H1 (cell line): ENCODE data around the gene FRMD4A. TPM values are rescaled to one million over a fixed set of nuclear protein-coding genes. Genes with fewer than 3 reads are reported as not detected.

Experiments
- CTCF ChIA-PET: fragments of 300-600 bp; sonication (Branson Sonifier 250); formaldehyde crosslinking; loops from one replicate; lab custom pipeline; 2021; ENCODE audit not compliant: partially characterized antibody; lab: Charles Lee
- POLR2A ChIA-PET: fragments of 300-600 bp; sonication (Branson Sonifier 250); formaldehyde crosslinking; loops from one replicate; lab custom pipeline; 2021; ENCODE audit warnings: inconsistent platforms; ENCODE audit not compliant: partially characterized antibody; lab: Charles Lee
- DNase-seq, 2 experiments: peaks; one replicate each; pipeline versions ENCODE4 v3.0.0 to v3.0.0-alpha.2; 2010 to 2022; ENCODE audit warnings: low spot score in 2 of 2, low read depth in 1 of 2, mixed read lengths in 1 of 2
- FAIRE-seq: peaks from 2 replicates; lab custom pipeline; 2011; peaks lifted over from hg19 to GRCh38; lab: Jason Lieb, UNC
- H2AFZ ChIP-seq: 2 replicates; pipeline ENCODE4 v1.8.1; 2012; ENCODE audit warnings: low read length, inconsistent platforms
- H2AK5ac ChIP-seq: 2 replicates; pipeline ENCODE4 v1.6.1; 2013; ENCODE audit warnings: low read depth, low read length
- H2BK120ac ChIP-seq: replicated peaks from 2 replicates; pipeline ENCODE3; 2013; ENCODE audit warnings: low read depth, low read length, inconsistent platforms
- H2BK12ac ChIP-seq: 2 replicates; pipeline ENCODE4 v1.6.1; 2013; ENCODE audit warnings: low read depth, low read length
- H2BK15ac ChIP-seq: 2 replicates; pipeline ENCODE4 v1.6.1; 2013; ENCODE audit warnings: low read length
- H2BK20ac ChIP-seq: 2 replicates; pipeline ENCODE4 v1.6.1; 2013; ENCODE audit warnings: low read length
- H2BK5ac ChIP-seq: 2 replicates; pipeline ENCODE4 v1.6.1; 2013; ENCODE audit warnings: low read depth, low read length
- H3K14ac ChIP-seq: 2 replicates; pipeline ENCODE4 v1.6.1; 2013; ENCODE audit warnings: inconsistent platforms; ENCODE audit not compliant: insufficient read length
- H3K18ac ChIP-seq: 2 replicates; pipeline ENCODE4 v1.6.1; 2013; ENCODE audit warnings: low read length; ENCODE audit errors: extremely low read depth
- H3K23ac ChIP-seq: 2 replicates; pipeline ENCODE4 v1.6.1; 2013; ENCODE audit warnings: inconsistent platforms; ENCODE audit not compliant: insufficient read length
- H3K23me2 ChIP-seq: 2 replicates; pipeline ENCODE4 v1.6.1; 2013; ENCODE audit warnings: low read depth, low read length
- H3K27ac ChIP-seq: 2 replicates; pipeline ENCODE4 v1.6.1; 2011; ENCODE audit warnings: low read depth, low read length, inconsistent platforms
- H3K27me3 ChIP-seq, 4 experiments: replicated peaks in 1 of 4; 1 replicate in 1 of 4; 2 replicates in 3 of 4; pipeline versions ENCODE4 v1.6.1 to v1.8.1; 2011 to 2013; ENCODE audit warnings: low read length in 3 of 4, mild to moderate bottlenecking in 3 of 4, inconsistent platforms in 2 of 4, mixed read lengths in 2 of 4, moderate library complexity in 1 of 4; ENCODE audit not compliant: control insufficient read depth in 3 of 4, insufficient read depth in 3 of 4; ENCODE audit errors: extremely low read depth in 1 of 4
- H3K36me3 ChIP-seq, 4 experiments: 2 replicates each; pipeline versions ENCODE4 v1.6.1 to v1.8.1; 2011 to 2013; ENCODE audit warnings: mild to moderate bottlenecking in 4 of 4, low read length in 3 of 4, moderate library complexity in 2 of 4, control low read depth in 1 of 4, inconsistent platforms in 1 of 4; ENCODE audit not compliant: insufficient read depth in 4 of 4, control insufficient read depth in 2 of 4
- H3K4ac ChIP-seq: replicated peaks from 2 replicates; pipeline ENCODE3; 2013; ENCODE audit warnings: low read length, low read depth, mixed read lengths, inconsistent platforms; ENCODE audit not compliant: insufficient read length
- H3K4me1 ChIP-seq, 4 experiments: replicated peaks in 1 of 4; 1 replicate in 1 of 4; 2 replicates in 3 of 4; pipeline versions ENCODE4 v1.6.1 to v1.8.1; 2011 to 2013; ENCODE audit warnings: low read length in 3 of 4, inconsistent platforms in 2 of 4, mixed read lengths in 1 of 4; ENCODE audit not compliant: insufficient read depth in 4 of 4, control insufficient read depth in 3 of 4
- H3K4me2 ChIP-seq, 2 experiments: 2 replicates each; pipeline versions ENCODE4 v1.6.1 to v1.8.1; 2011 to 2013; ENCODE audit warnings: low read depth in 2 of 2, low read length in 2 of 2, control low read depth in 1 of 2, inconsistent platforms in 1 of 2, mild to moderate bottlenecking in 1 of 2; ENCODE audit not compliant: insufficient read depth in 1 of 2
- H3K4me3 ChIP-seq, 4 experiments: fragments of 200-600, 300-600 bp in 1 of 4; sonication (generic), shearing (Covaris generic), sonication (Bioruptor Twin) in 1 of 4; 2 replicates each; pipeline versions ENCODE4 v1.5.1 to v1.8.1; 2011 to 2016; ENCODE audit warnings: low read length in 4 of 4, low read depth in 3 of 4, control low read depth in 2 of 4, inconsistent platforms in 2 of 4, mild to moderate bottlenecking in 2 of 4, mixed read lengths in 1 of 4, moderate library complexity in 1 of 4; ENCODE audit not compliant: insufficient read depth in 2 of 4; ENCODE audit errors: extremely low read depth in 1 of 4
- H3K56ac ChIP-seq: replicated peaks from 2 replicates; pipeline ENCODE3; 2013; ENCODE audit warnings: low read depth, mild to moderate bottlenecking, mixed read lengths, low read length, inconsistent platforms; ENCODE audit not compliant: insufficient read length
- H3K79me1 ChIP-seq: 2 replicates; pipeline ENCODE4 v1.6.1; 2013; ENCODE audit warnings: low read depth, low read length, control low read depth
- H3K79me2 ChIP-seq, 2 experiments: 2 replicates each; pipeline versions ENCODE4 v1.6.1 to v1.8.1; 2012 to 2013; ENCODE audit warnings: low read length in 2 of 2, mild to moderate bottlenecking in 2 of 2, inconsistent platforms in 1 of 2; ENCODE audit not compliant: insufficient read depth in 2 of 2, control insufficient read depth in 1 of 2
- H3K9ac ChIP-seq, 4 experiments: replicated peaks in 1 of 4; 1 replicate in 1 of 4; 2 replicates in 3 of 4; pipeline versions ENCODE4 v1.6.1 to v1.8.1; 2011 to 2013; ENCODE audit warnings: low read depth in 3 of 4, low read length in 3 of 4, control low read depth in 2 of 4, mild to moderate bottlenecking in 2 of 4, moderate library complexity in 2 of 4, inconsistent platforms in 1 of 4; ENCODE audit errors: extremely low read depth in 1 of 4
- H3K9me3 ChIP-seq, 2 experiments: 2 replicates each; pipeline versions ENCODE4 v1.6.1 to v1.8.1; 2012 to 2013; ENCODE audit warnings: mild to moderate bottlenecking in 2 of 2, moderate library complexity in 2 of 2, control low read depth in 1 of 2, inconsistent platforms in 1 of 2, low read depth in 1 of 2, low read length in 1 of 2, mixed read lengths in 1 of 2; ENCODE audit not compliant: insufficient read depth in 2 of 2
- H4K20me1 ChIP-seq, 2 experiments: replicated peaks in 1 of 2; 2 replicates each; pipeline versions ENCODE3 to v1.8.1; 2011 to 2013; ENCODE audit warnings: inconsistent platforms in 2 of 2, low read length in 2 of 2, mild to moderate bottlenecking in 1 of 2; ENCODE audit not compliant: insufficient read depth in 2 of 2, control insufficient read depth in 1 of 2
- H4K5ac ChIP-seq: 2 replicates; pipeline ENCODE4 v1.6.1; 2013; ENCODE audit warnings: low read length, low read depth, mixed read lengths, inconsistent platforms; ENCODE audit not compliant: insufficient read length
- H4K8ac ChIP-seq: 2 replicates; pipeline ENCODE4 v1.8.0; 2013; ENCODE audit warnings: mild to moderate bottlenecking, moderate library complexity, low read length, inconsistent platforms; ENCODE audit not compliant: insufficient read depth; ENCODE audit errors: extremely low read depth
- H4K91ac ChIP-seq: replicated peaks from 2 replicates; pipeline ENCODE3; 2013; ENCODE audit warnings: low read length, mixed read lengths, inconsistent platforms; ENCODE audit not compliant: insufficient read length
- ASH2L ChIP-seq: fragments of 200-600, 300-600 bp; sonication (generic); IDR thresholded peaks from one replicate; pipeline ENCODE4 v1.7.1; 2017; ENCODE audit warnings: low read length
- HDAC2 ChIP-seq, 2 experiments: fragments of 300-600 bp in 1 of 2; sonication (generic) in 1 of 2; IDR thresholded peaks; 2 replicates each; pipeline ENCODE4 v1.6.1; 2011 to 2012; ENCODE audit warnings: low read depth in 2 of 2, low read length in 2 of 2, mild to moderate bottlenecking in 2 of 2, moderate library complexity in 2 of 2, borderline replicate concordance in 1 of 2, inconsistent platforms in 1 of 2
- JUN ChIP-seq: IDR thresholded peaks from 2 replicates; pipeline ENCODE4 v1.6.1; 2011; ENCODE audit warnings: low read depth, mild to moderate bottlenecking, improper control_type of control experiment, low read length
- JUND ChIP-seq: IDR thresholded peaks from 2 replicates; pipeline ENCODE4 v1.6.1; 2011; ENCODE audit warnings: mild to moderate bottlenecking, improper control_type of control experiment, low read length
- POLR2AphosphoS5 ChIP-seq: IDR thresholded peaks from 2 replicates; pipeline ENCODE4 v1.6.1; 2011; ENCODE audit warnings: low read depth, low read length
- POU5F1 ChIP-seq: IDR thresholded peaks from 2 replicates; pipeline ENCODE4 v1.6.1; 2011; ENCODE audit warnings: low read depth, mild to moderate bottlenecking, low read length, moderate library complexity
- RAD21 ChIP-seq, 2 experiments: IDR thresholded peaks in 1 of 2; conservative IDR thresholded peaks in 1 of 2; 2 replicates each; pipeline ENCODE4 v1.6.1; 2011; ENCODE audit warnings: low read depth in 2 of 2, low read length in 2 of 2, improper control_type of control experiment in 1 of 2, inconsistent platforms in 1 of 2, mild to moderate bottlenecking in 1 of 2, moderate library complexity in 1 of 2
- RNF2 ChIP-seq: fragments of 200-900, 300-1000 bp; sonication (generic); IDR thresholded peaks from 2 replicates; pipeline ENCODE4 v1.7.1; 2016; ENCODE audit warnings: borderline replicate concordance, low read depth, mild to moderate bottlenecking, antibody characterized with exemption, low read length; ENCODE audit not compliant: poor library complexity, severe bottlenecking; ENCODE audit errors: missing control alignments
- SIX5 ChIP-seq: IDR thresholded peaks from 2 replicates; pipeline ENCODE4 v1.6.1; 2011; ENCODE audit warnings: mild to moderate bottlenecking, low read depth, low read length
- TEAD4 ChIP-seq: IDR thresholded peaks from 2 replicates; pipeline ENCODE4 v1.6.1; 2012; ENCODE audit warnings: low read depth, low read length, inconsistent platforms, mixed read lengths
- WGBS, 2 experiments: shearing (Covaris generic) in 1 of 2; methylation state at CpG; one replicate each; pipeline versions ENCODE4 v1.1.6 to v1.1.7; 2013 to 2015; ENCODE audit warnings: low lambda C conversion rate in 2 of 2, mixed read lengths in 2 of 2, inconsistent platforms in 1 of 2, low coverage in 1 of 2, missing lambda C conversion rate in 1 of 2; ENCODE audit not compliant: insufficient replicate concordance in 2 of 2, insufficient coverage in 1 of 2, insufficient read length in 1 of 2; ENCODE audit errors: extremely low coverage in 1 of 2, missing lambda C conversion rate in 1 of 2; 5-methylcytosine and 5-hydroxymethylcytosine counted together
- polyA plus RNA-seq, 7 experiments: library from polyadenylated mRNA; depleted of rRNA in 3 of 7; stranded (reverse) in 5 of 7; unstranded in 2 of 7; fragments of >200 nt in 5 of 7; fragments of 200-250 nt in 2 of 7; gene quantifications; 1 replicate in 5 of 7; 2 replicates in 1 of 7; 4 replicates in 1 of 7; pipeline versions ENCODE4 v1.2.1 to v1.2.3, GENCODE V29; 2011 to 2013; ENCODE audit warnings: missing spikeins in 2 of 7, mixed read lengths in 2 of 7
- total RNA-seq: library from RNA; stranded (reverse); fragmentation: NEBNext Ultra II Directional; extraction: Animal tissue kit (Norgen Biotek cat#: 25700); gene quantifications from 2 replicates; pipeline ENCODE4 v1.2.1, GENCODE V29; 2021

The FRMD4A gene
- total and polyA plus RNA-seq, 2 of the 8 experiments (the other 6 are each of a cell fraction or from before 2014, with no cell fraction given) = 38.6 to 39.6 TPM

DNA sequence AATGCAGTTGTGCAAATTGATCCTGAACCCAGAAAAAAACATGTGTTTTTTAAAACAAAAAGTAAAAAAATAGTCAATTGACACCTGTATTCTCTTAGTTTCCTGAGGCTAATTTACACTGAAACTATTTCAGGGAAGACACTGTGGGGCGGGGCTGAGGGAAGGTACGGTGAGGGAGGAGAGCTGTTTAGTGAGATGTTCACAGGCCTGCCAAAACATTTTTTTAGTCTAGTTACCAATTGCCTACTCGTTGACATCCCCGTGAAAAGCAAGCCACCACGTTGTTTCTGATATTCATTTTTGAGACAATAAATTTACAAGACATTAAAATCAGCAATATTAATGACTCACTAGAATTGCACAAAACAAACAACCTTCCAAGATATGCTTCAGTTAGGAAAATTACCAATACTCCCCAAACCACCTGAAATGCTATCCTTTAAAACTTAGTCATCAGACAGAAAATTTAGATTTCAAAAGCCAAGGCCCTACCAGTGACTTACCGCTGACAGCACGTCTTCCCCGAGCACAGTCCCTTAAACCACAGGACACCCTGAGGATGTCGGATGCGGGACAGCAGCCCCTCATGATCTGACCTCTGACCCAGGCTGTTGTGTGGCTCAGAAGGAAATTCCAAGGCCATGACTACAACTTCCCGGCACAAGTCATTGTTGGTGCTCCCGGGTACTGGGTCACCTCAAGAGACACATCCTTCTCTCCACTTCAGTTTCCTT, 464.8 kb downstream of the FRMD4A start:
- H4K91ac ChIP-seq = no peak overlapping the region
- peak in 1 of 2 experiments; percentile 51 for DNase-seq
- no peak overlapping the region for H2BK20ac ChIP-seq
- no peak overlapping the region; the same call in 1 of the 2 replicates for H2BK12ac ChIP-seq
- no peak overlapping the region for H3K18ac ChIP-seq
- 0 out of 4 replicates have a peak, but pooled peaks of 1 of the 2 experiments have one; percentile 3 for TF ChIP-seq RAD21 (IDR thresholded peaks at IDR 0.05 in 1 of 2, conservative IDR thresholded peaks at IDR 0.05 in 1 of 2; ENCODE audit: low read depth in 2 of 2, low read length in 2 of 2)
- TF ChIP-seq SIX5 = no peak
- TF ChIP-seq ASH2L = peak; percentile 19
- TF ChIP-seq JUND = peak; percentile 87
- TF ChIP-seq POU5F1 = no peak
- TF ChIP-seq RNF2 = no peak
- TF ChIP-seq JUN = peak; percentile 82; the same call in 1 of the 2 replicates
- peak; percentile 81 for TF ChIP-seq TEAD4
- no peak for TF ChIP-seq HDAC2 (IDR thresholded peaks at IDR 0.05; ENCODE audit: borderline replicate concordance in 1 of 2, low read depth in 2 of 2, low read length in 2 of 2)
- TF ChIP-seq POLR2AphosphoS5 = no peak
- no peak overlapping the region for H2AFZ ChIP-seq
- peaks cover 0 to 36% of the 10 kb centered on the region in 2 experiments; a peak in 3 of 4 replicates for H3K79me2 ChIP-seq
- H3K27ac ChIP-seq = no peak overlapping the region
- no peaks in the 10 kb centered on the region for H3K9me3 ChIP-seq
- no peak overlapping the region for H4K5ac ChIP-seq
- H3K14ac ChIP-seq = no peak overlapping the region
- no peak overlapping the region for H2BK15ac ChIP-seq
- H3K56ac ChIP-seq = no peak overlapping the region
- H4K20me1 ChIP-seq = no peaks in the 10 kb centered on the region
- no peak overlapping the region for H3K4me3 ChIP-seq
- no peak overlapping the region for H2BK5ac ChIP-seq
- 65% methylated on average over 12 of the region's 12 CpGs; no CpG with 5 or more reads in 1 of the 2 experiments for WGBS, 2 experiments
- H3K36me3 ChIP-seq = no peaks in the 10 kb centered on the region
- no peak overlapping the region for H3K23ac ChIP-seq
- CTCF ChIA-PET = interaction anchor here (0.9 to 1.5 kb wide), 3 partner anchors 11 to 14 kb away, joined by 3 read pairs; no protein-coding TSS in a partner anchor
- peaks cover 0 to 9% (median 4%) of the 10 kb centered on the region in 4 experiments; a peak in 6 of 7 replicates for H3K4me1 ChIP-seq
- H2BK120ac ChIP-seq = no peak overlapping the region
- no peaks in the 10 kb centered on the region for H3K23me2 ChIP-seq
- no peaks in the 10 kb centered on the region for H3K27me3 ChIP-seq
- no peak overlapping the region for H3K4me2 ChIP-seq
- peak overlapping the region; percentile 79; the same call in 1 of the 2 replicates for H4K8ac ChIP-seq
- H3K9ac ChIP-seq = no peak overlapping the region
- H2AK5ac ChIP-seq = no peak overlapping the region
- POLR2A ChIA-PET = interaction anchor here (0.9 to 1.3 kb wide), 2 partner anchors 15 to 320 kb away, joined by 3 read pairs; no protein-coding TSS in a partner anchor
- peak; percentile 42 for FAIRE-seq
- H3K79me1 ChIP-seq = peaks cover under 1% of the 10 kb centered on the region; the same call in 1 of the 2 replicates
- H3K4ac ChIP-seq = no peak overlapping the region
